ENCODE data around the gene RPS6KA2. TPM values are rescaled to one million over a fixed set of nuclear protein-coding genes. Genes with fewer than 3 reads are reported as not detected.

Gene RPS6KA2
- total and polyA plus RNA-seq, 2 donors (not counting 3 experiments of a cell fraction or from before 2014, with no cell fraction given) = 54.5 to 75.8 TPM

DNA sequence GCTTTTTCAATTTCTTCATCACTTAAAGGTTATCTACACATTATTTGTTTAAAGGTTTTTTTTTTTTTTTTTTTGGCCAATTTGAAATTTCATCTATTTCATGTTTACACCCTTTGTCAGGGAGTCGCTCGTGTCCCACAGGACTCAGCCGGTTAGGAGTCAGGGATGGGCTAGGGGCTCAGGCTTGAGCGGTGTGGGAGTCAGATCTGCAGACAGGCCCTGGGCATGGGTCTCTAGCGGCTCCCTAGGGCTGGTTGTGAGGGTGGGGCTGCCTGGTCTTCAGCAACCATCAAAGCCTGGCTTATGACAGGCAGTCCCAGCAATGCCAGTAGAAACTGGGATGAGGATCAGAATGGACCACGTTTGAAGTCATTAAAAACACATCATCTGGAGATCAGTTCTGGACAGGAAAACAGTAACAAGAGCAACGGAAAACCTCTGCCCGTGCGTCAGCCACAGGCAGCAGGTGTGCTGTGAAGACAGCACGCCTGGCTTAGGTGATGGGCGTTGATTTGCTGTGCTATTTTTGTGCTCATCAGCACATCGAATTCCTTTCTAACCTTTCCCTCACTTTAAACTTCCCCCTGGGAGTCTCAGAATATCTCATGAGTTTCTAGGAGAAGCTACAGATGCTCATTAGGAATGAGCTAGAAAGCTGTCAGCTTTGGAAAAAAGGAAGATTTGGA is 153.0 kb downstream of the RPS6KA2 start:
- CTCF ChIA-PET = no interaction called here
- POLR2A ChIA-PET = no interaction called here

More for the DNA sequence above, 153.0 kb downstream of the RPS6KA2 start:
- no peak overlapping the region for H3K4me2 ChIP-seq (ENCODE audit: insufficient read depth, low read length)
- no peaks in the 10 kb centered on the region for H3K9me1 ChIP-seq (replicated peaks; ENCODE audit: control insufficient read depth, extremely low read depth, insufficient read depth, low read length)
- H3K9ac ChIP-seq (replicated peaks; ENCODE audit: extremely low read depth, insufficient read depth, low read length) = no peak overlapping the region
- intact Hi-C loops (cut with micrococcal nuclease) = no loop called here
- H3K79me2 ChIP-seq (ENCODE audit: control insufficient read depth, insufficient read depth, low read length) = no peaks in the 10 kb centered on the region
- H3K9me3 ChIP-seq (replicated peaks; ENCODE audit: control insufficient read depth, insufficient read depth, low read length) = no peaks in the 10 kb centered on the region
- DNase-seq (ENCODE audit: low read depth, low spot score) (no peak), FAIRE-seq (no peak)
- H3K4me3 ChIP-seq (replicated peaks in 1 of 3; ENCODE audit: insufficient read depth in 1 of 3, low read depth in 1 of 3, low read length in 3 of 3) = no peak overlapping the region
- BruUV-seq (replicated peaks) = no TSS peak
- H3K4me1 ChIP-seq (ENCODE audit: control insufficient read depth, extremely low read depth, insufficient read depth, low read length) = no peaks in the 10 kb centered on the region
- no peak for TF ChIP-seq JUN (IDR thresholded peaks at IDR 0.05; ENCODE audit: borderline replicate concordance, insufficient read depth, insufficient read length, low read depth)
- no peak for TF ChIP-seq EZH2 (IDR thresholded peaks at IDR 0.05; ENCODE audit: borderline replicate concordance, low read depth, low read length, severe bottlenecking)
- TF ChIP-seq POLR2AphosphoS5 (IDR thresholded peaks at IDR 0.05; ENCODE audit: insufficient read depth, low read depth, low read length) = no peak
- no peak for TF ChIP-seq MYC (IDR thresholded peaks at IDR 0.05; ENCODE audit: low read depth, low read length)
- no peak for TF ChIP-seq GATA2 (IDR thresholded peaks at IDR 0.05; ENCODE audit: insufficient read depth, insufficient read length, low read depth, low read length)
- no peak for TF ChIP-seq MAX (IDR thresholded peaks at IDR 0.05; ENCODE audit: insufficient read depth, insufficient read length)
- no peak for TF ChIP-seq FOS (IDR thresholded peaks at IDR 0.05; ENCODE audit: borderline replicate concordance, insufficient read depth, low read length)
- TF ChIP-seq POLR2A (IDR thresholded peaks at IDR 0.05; ENCODE audit: low read depth, low read length) = no peak
- TF ChIP-seq, protein P1, sequence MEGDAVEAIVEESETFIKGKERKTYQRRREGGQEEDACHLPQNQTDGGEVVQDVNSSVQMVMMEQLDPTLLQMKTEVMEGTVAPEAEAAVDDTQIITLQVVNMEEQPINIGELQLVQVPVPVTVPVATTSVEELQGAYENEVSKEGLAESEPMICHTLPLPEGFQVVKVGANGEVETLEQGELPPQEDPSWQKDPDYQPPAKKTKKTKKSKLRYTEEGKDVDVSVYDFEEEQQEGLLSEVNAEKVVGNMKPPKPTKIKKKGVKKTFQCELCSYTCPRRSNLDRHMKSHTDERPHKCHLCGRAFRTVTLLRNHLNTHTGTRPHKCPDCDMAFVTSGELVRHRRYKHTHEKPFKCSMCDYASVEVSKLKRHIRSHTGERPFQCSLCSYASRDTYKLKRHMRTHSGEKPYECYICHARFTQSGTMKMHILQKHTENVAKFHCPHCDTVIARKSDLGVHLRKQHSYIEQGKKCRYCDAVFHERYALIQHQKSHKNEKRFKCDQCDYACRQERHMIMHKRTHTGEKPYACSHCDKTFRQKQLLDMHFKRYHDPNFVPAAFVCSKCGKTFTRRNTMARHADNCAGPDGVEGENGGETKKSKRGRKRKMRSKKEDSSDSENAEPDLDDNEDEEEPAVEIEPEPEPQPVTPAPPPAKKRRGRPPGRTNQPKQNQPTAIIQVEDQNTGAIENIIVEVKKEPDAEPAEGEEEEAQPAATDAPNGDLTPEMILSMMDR (IDR thresholded peaks at IDR 0.05; ENCODE audit: extremely low read depth in 1 of 2, insufficient read depth in 1 of 2, low read depth in 1 of 2, low read length in 2 of 2) = no peak
- H3K36me3 ChIP-seq (ENCODE audit: control insufficient read depth in 2 of 2, extremely low read depth in 1 of 2, insufficient read depth in 2 of 2, low read length in 2 of 2) = peaks cover 0 to 19% of the 10 kb centered on the region in 2 experiments
- no peaks in the 10 kb centered on the region for H3K27me3 ChIP-seq (ENCODE audit: control insufficient read depth in 2 of 2, insufficient read depth in 2 of 2, low read length in 2 of 2)
- H2AFZ ChIP-seq (ENCODE audit: low read depth, low read length) = no peak overlapping the region
- dilution Hi-C loops (cut with MboI; ENCODE audit: extremely low pct_ligation_motif_present, low sequenced_read_pairs) = no loop called here
- H4K20me1 ChIP-seq (replicated peaks; ENCODE audit: control insufficient read depth, extremely low read depth, insufficient read depth, low read length) = no peaks in the 10 kb centered on the region
- H3K27ac ChIP-seq (ENCODE audit: insufficient read depth, low read depth, low read length) = no peak overlapping the region

All from endothelial cell of umbilical vein (primary cell).